Neural cell (in vitro differentiated cells): Measurements from ENCODE around the gene RORC. TPM values are rescaled to one million over a fixed set of nuclear protein-coding genes. Genes with fewer than 3 reads are reported as not detected.

ENCODE experiments used
- H2AFZ ChIP-seq: fragments of 200-600, 300-800 bp; sonication (generic), shearing (Covaris generic); 2 replicates; pipeline ENCODE4 v1.6.0; 2014; ENCODE audit warnings: low read depth, mild to moderate bottlenecking, antibody characterized with exemption, low read length, moderate library complexity
- H3F3A ChIP-seq: fragments of 200-600 bp; shearing (Covaris generic); 2 replicates; pipeline ENCODE4 v1.6.1; 2016; ENCODE audit warnings: mild to moderate bottlenecking, moderate library complexity, mixed read lengths, antibody characterized with exemption, low read length; ENCODE audit not compliant: insufficient read depth, poor library complexity, severe bottlenecking
- H3K27ac ChIP-seq: fragments of 200-600, 300-800 bp; sonication (generic), shearing (Covaris generic); 2 replicates; pipeline ENCODE4 v1.5.1; 2014; ENCODE audit warnings: mild to moderate bottlenecking, low read length, moderate library complexity
- H3K27me3 ChIP-seq: fragments of 300-800, 200-600 bp; sonication (generic), shearing (Covaris generic); 2 replicates; pipeline ENCODE4 v1.6.0; 2014; ENCODE audit warnings: mild to moderate bottlenecking, low read depth, low read length, moderate library complexity; ENCODE audit not compliant: insufficient read depth
- H3K36me3 ChIP-seq: fragments of 300-800, 200-600 bp; sonication (generic), shearing (Covaris generic); 2 replicates; pipeline ENCODE4 v1.5.1; 2014; ENCODE audit warnings: mild to moderate bottlenecking, antibody characterized with exemption, low read length, moderate library complexity; ENCODE audit not compliant: insufficient read depth
- H3K4me2 ChIP-seq: fragments of 300-800, 200-600 bp; sonication (generic), shearing (Covaris generic); 2 replicates; pipeline ENCODE4 v1.6.0; 2014; ENCODE audit warnings: mild to moderate bottlenecking, low read length
- H3K4me3 ChIP-seq: fragments of 300-800, 200-600 bp; sonication (generic), shearing (Covaris generic); 2 replicates; pipeline ENCODE4 v1.5.1; 2014; ENCODE audit warnings: mild to moderate bottlenecking, low read length, moderate library complexity
- H3K79me2 ChIP-seq: fragments of 200-600 bp; shearing (Covaris generic); replicated peaks from 2 replicates; pipeline ENCODE4 v1.6.0; 2014; ENCODE audit warnings: mild to moderate bottlenecking, low read length, moderate library complexity; ENCODE audit not compliant: insufficient read depth
- H3K9ac ChIP-seq: fragments of 300-800, 200-600 bp; sonication (generic), shearing (Covaris generic); 2 replicates; pipeline ENCODE4 v1.6.1; 2016; ENCODE audit warnings: mild to moderate bottlenecking, low read length, mixed read lengths
- H3K9me2 ChIP-seq: fragments of 200-600 bp; shearing (Covaris generic); 2 replicates; pipeline ENCODE4 v1.6.1; 2016; ENCODE audit warnings: mild to moderate bottlenecking, low read length, mixed read lengths; ENCODE audit not compliant: insufficient read depth
- H3K9me3 ChIP-seq: fragments of 200-600, 300-800 bp; sonication (generic), shearing (Covaris generic); 2 replicates; pipeline ENCODE4 v1.6.1; 2016; ENCODE audit warnings: mild to moderate bottlenecking, mixed run types, low read length, moderate library complexity, mixed read lengths
- H4K20me1 ChIP-seq: fragments of 200-600 bp; shearing (Covaris generic); 2 replicates; pipeline ENCODE4 v1.6.1; 2016; ENCODE audit warnings: mild to moderate bottlenecking, mixed run types; ENCODE audit not compliant: insufficient read depth
- EP300 ChIP-seq: fragments of 450-650 bp; conservative IDR thresholded peaks from 2 replicates; pipeline ENCODE4 v1.6.1; 2014; ENCODE audit warnings: antibody characterized with exemption, mild to moderate bottlenecking, moderate library complexity; ENCODE audit not compliant: poor library complexity, severe bottlenecking
- MXI1 ChIP-seq: fragments of 450-650 bp; conservative IDR thresholded peaks from 2 replicates; pipeline ENCODE4 v1.6.1; 2014; ENCODE audit warnings: antibody characterized with exemption, mild to moderate bottlenecking; ENCODE audit not compliant: poor library complexity, severe bottlenecking
- POLR2AphosphoS5 ChIP-seq: IDR thresholded peaks from 2 replicates; pipeline ENCODE4 v1.6.1; 2012
- RAD21 ChIP-seq: fragments of 450-650 bp; conservative IDR thresholded peaks from 2 replicates; pipeline ENCODE4 v1.6.1; 2014; ENCODE audit warnings: antibody characterized with exemption, mild to moderate bottlenecking, moderate library complexity
- SMC3 ChIP-seq: fragments of 450-650 bp; conservative IDR thresholded peaks from 2 replicates; pipeline ENCODE4 v1.6.1; 2014; ENCODE audit warnings: antibody characterized with exemption, mild to moderate bottlenecking, moderate library complexity; ENCODE audit not compliant: poor library complexity
- TAF1 ChIP-seq: IDR thresholded peaks from 2 replicates; pipeline ENCODE4 v1.6.1; 2012; ENCODE audit warnings: low read depth
- polyA plus RNA-seq: library from polyadenylated mRNA; depleted of rRNA; stranded (reverse); fragments of >200 nt; gene quantifications from 2 replicates; pipeline ENCODE4 v1.2.3, GENCODE V29; 2014
- TF ChIP-seq, protein P1 (sequence below): fragments of 450-650 bp; IDR thresholded peaks from 2 replicates; pipeline ENCODE4 v1.5.1; 2014; ENCODE audit warnings: antibody characterized with exemption, mild to moderate bottlenecking, moderate library complexity; ENCODE audit not compliant: poor library complexity, severe bottlenecking
- TF ChIP-seq, protein P2 (sequence below): IDR thresholded peaks from 2 replicates; pipeline ENCODE4 v1.6.1; 2012; ENCODE audit warnings: borderline replicate concordance

Gene RORC
- polyA plus RNA-seq, 1 donor from 2014 or later: 0.45 TPM

DNA sequence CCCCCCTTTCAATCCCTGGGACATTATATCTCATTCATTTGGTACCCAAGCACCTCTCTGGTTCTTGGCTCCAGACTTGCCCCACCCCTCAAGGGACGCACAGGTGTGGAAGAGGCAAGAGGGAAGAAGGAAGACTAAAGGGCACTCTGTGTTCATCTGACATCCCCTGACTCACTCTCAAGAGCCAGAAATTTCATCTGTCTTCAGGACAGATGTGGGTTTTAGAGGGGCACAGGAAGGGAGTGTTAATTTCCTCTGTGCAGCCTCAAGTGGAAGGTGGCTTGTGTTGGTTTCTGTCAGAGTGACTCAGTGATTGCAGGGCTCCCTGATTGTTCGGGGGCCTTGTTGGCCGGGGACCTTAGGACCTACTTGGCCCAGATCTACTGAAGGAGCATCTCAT is 5.6 kb upstream of the RORC start:
- no peak for TF ChIP-seq MXI1
- TF ChIP-seq EP300: no peak
- TF ChIP-seq, protein P1, sequence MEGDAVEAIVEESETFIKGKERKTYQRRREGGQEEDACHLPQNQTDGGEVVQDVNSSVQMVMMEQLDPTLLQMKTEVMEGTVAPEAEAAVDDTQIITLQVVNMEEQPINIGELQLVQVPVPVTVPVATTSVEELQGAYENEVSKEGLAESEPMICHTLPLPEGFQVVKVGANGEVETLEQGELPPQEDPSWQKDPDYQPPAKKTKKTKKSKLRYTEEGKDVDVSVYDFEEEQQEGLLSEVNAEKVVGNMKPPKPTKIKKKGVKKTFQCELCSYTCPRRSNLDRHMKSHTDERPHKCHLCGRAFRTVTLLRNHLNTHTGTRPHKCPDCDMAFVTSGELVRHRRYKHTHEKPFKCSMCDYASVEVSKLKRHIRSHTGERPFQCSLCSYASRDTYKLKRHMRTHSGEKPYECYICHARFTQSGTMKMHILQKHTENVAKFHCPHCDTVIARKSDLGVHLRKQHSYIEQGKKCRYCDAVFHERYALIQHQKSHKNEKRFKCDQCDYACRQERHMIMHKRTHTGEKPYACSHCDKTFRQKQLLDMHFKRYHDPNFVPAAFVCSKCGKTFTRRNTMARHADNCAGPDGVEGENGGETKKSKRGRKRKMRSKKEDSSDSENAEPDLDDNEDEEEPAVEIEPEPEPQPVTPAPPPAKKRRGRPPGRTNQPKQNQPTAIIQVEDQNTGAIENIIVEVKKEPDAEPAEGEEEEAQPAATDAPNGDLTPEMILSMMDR: no peak
- no peak for TF ChIP-seq TAF1
- no peak for TF ChIP-seq RAD21
- TF ChIP-seq POLR2AphosphoS5: no peak
- H3F3A ChIP-seq: no peaks in the 10 kb centered on the region
- H3K4me2 ChIP-seq: no peak overlapping the region
- no peaks in the 10 kb centered on the region for H3K79me2 ChIP-seq
- H3K27ac ChIP-seq: no peak overlapping the region
- no peak overlapping the region for H3K4me3 ChIP-seq
- no peaks in the 10 kb centered on the region for H3K9me3 ChIP-seq
- no peaks in the 10 kb centered on the region for H3K9me2 ChIP-seq
- peaks cover 57% of the 10 kb centered on the region for H3K27me3 ChIP-seq
- no peaks in the 10 kb centered on the region for H4K20me1 ChIP-seq
- no peak overlapping the region for H2AFZ ChIP-seq
- H3K36me3 ChIP-seq: no peaks in the 10 kb centered on the region
- H3K9ac ChIP-seq: no peak overlapping the region

DNA sequence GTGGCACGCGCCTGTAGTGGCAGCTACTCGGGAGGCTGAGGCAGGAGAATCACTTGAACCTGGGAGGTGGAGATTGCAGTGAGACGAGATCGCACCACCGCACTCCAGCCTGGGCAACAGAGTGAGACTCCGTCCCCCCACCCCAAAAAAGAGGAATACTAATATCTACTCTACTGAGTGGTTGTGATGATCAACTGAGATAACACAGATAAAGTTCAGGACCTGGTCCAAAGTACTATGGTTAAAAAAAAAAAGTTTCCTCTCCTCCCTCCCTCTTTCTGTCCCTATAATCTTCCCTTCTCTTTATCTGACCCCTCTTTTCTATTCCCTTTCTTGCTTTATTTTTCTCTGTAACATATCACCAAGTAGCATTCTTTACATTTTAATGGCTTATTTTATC is 4.0 kb upstream of the RORC start:
- TF ChIP-seq, protein P1: no peak
- no peak for TF ChIP-seq SMC3
- TF ChIP-seq EP300: no peak
- TF ChIP-seq TAF1: no peak
- TF ChIP-seq, protein P2, sequence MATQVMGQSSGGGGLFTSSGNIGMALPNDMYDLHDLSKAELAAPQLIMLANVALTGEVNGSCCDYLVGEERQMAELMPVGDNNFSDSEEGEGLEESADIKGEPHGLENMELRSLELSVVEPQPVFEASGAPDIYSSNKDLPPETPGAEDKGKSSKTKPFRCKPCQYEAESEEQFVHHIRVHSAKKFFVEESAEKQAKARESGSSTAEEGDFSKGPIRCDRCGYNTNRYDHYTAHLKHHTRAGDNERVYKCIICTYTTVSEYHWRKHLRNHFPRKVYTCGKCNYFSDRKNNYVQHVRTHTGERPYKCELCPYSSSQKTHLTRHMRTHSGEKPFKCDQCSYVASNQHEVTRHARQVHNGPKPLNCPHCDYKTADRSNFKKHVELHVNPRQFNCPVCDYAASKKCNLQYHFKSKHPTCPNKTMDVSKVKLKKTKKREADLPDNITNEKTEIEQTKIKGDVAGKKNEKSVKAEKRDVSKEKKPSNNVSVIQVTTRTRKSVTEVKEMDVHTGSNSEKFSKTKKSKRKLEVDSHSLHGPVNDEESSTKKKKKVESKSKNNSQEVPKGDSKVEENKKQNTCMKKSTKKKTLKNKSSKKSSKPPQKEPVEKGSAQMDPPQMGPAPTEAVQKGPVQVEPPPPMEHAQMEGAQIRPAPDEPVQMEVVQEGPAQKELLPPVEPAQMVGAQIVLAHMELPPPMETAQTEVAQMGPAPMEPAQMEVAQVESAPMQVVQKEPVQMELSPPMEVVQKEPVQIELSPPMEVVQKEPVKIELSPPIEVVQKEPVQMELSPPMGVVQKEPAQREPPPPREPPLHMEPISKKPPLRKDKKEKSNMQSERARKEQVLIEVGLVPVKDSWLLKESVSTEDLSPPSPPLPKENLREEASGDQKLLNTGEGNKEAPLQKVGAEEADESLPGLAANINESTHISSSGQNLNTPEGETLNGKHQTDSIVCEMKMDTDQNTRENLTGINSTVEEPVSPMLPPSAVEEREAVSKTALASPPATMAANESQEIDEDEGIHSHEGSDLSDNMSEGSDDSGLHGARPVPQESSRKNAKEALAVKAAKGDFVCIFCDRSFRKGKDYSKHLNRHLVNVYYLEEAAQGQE: no peak
- H3K9me2 ChIP-seq: no peaks in the 10 kb centered on the region
- no peaks in the 10 kb centered on the region for H3K36me3 ChIP-seq
- no peaks in the 10 kb centered on the region for H3K79me2 ChIP-seq
- H3K9ac ChIP-seq: no peak overlapping the region
- H3K4me3 ChIP-seq: no peak overlapping the region
- H3K9me3 ChIP-seq: no peaks in the 10 kb centered on the region
- no peaks in the 10 kb centered on the region for H4K20me1 ChIP-seq
- no peaks in the 10 kb centered on the region for H3F3A ChIP-seq
- no peak overlapping the region for H2AFZ ChIP-seq
- H3K27ac ChIP-seq: no peak overlapping the region
- H3K27me3 ChIP-seq: peaks cover 50% of the 10 kb centered on the region
- no peak overlapping the region for H3K4me2 ChIP-seq
